Measurements from ENCODE around the gene PRPF8. TPM values are rescaled to one million over a fixed set of nuclear protein-coding genes. Genes with fewer than 3 reads are reported as not detected.

PRPF8 gene
- total and polyA plus RNA-seq, 2 of the 13 experiments (the other 11 are each of a cell fraction or from before 2014, with no cell fraction given), result 112 to 179 TPM

DNA sequence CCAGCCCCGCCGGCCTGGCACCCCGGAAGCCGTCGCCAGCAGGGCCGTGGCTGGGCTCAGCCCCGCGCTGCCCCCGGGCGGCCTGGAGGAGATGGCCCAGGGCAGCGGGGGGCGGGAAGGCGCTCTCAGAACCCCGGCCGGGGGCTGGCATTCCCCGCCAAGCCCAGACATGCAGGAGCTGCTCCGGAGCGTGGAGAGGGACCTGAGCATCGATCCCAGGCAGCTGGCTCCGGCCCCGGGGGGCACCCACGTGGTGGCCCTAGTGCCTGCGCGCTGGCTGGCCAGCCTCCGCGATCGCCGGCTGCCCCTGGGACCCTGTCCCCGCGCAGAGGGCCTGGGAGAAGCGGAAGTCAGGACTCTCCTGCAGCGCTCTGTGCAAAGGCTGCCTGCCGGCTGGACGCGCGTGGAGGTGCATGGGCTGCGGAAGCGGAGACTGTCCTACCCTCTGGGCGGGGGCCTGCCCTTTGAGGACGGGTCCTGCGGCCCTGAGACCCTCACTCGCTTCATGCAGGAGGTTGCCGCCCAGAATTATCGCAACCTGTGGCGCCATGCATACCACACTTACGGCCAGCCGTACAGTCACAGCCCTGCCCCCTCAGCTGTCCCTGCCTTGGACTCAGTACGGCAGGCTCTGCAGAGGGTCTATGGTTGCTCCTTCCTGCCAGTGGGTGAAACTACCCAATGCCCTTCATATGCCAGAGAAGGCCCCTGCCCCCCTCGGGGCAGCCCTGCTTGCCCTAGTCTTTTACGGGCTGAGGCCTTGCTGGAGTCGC is 40.4 kb upstream of the PRPF8 start (continued):
- TF ChIP-seq EED (CRISPR knock-in tag; IDR thresholded peaks at IDR 0.05), result peak; percentile 54; the same call in 1 of the 2 replicates
- no peak for TF ChIP-seq ISL2 (CRISPR knock-in tag; IDR thresholded peaks at IDR 0.05)
- TF ChIP-seq SIX4 (CRISPR knock-in tag; IDR thresholded peaks at IDR 0.05), result no peak
- no peak for TF ChIP-seq ZFYVE20 (CRISPR knock-in tag; IDR thresholded peaks at IDR 0.05; ENCODE audit: borderline replicate concordance, low read depth)
- TF ChIP-seq SPEN (CRISPR knock-in tag; IDR thresholded peaks at IDR 0.05; ENCODE audit: low read depth), result peak; percentile 16; the same call in 1 of the 2 replicates
- TF ChIP-seq NFIC (IDR thresholded peaks at IDR 0.05; ENCODE audit: low read length), result no peak
- no peak for TF ChIP-seq MTF1 (CRISPR knock-in tag; IDR thresholded peaks at IDR 0.05)
- no peak for TF ChIP-seq GATA4 (IDR thresholded peaks at IDR 0.05; ENCODE audit: borderline replicate concordance, low read depth)
- TF ChIP-seq, protein P1, sequence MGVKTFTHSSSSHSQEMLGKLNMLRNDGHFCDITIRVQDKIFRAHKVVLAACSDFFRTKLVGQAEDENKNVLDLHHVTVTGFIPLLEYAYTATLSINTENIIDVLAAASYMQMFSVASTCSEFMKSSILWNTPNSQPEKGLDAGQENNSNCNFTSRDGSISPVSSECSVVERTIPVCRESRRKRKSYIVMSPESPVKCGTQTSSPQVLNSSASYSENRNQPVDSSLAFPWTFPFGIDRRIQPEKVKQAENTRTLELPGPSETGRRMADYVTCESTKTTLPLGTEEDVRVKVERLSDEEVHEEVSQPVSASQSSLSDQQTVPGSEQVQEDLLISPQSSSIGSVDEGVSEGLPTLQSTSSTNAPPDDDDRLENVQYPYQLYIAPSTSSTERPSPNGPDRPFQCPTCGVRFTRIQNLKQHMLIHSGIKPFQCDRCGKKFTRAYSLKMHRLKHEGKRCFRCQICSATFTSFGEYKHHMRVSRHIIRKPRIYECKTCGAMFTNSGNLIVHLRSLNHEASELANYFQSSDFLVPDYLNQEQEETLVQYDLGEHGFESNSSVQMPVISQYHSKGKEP (CRISPR knock-in tag; IDR thresholded peaks at IDR 0.05), result no peak
- TF ChIP-seq, protein P2, sequence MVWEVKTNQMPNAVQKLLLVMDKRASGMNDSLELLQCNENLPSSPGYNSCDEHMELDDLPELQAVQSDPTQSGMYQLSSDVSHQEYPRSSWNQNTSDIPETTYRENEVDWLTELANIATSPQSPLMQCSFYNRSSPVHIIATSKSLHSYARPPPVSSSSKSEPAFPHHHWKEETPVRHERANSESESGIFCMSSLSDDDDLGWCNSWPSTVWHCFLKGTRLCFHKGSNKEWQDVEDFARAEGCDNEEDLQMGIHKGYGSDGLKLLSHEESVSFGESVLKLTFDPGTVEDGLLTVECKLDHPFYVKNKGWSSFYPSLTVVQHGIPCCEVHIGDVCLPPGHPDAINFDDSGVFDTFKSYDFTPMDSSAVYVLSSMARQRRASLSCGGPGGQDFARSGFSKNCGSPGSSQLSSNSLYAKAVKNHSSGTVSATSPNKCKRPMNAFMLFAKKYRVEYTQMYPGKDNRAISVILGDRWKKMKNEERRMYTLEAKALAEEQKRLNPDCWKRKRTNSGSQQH (CRISPR knock-in tag; IDR thresholded peaks at IDR 0.05; ENCODE audit: low read depth), result no peak
- no peak for TF ChIP-seq SP4 (CRISPR knock-in tag; IDR thresholded peaks at IDR 0.05)
- TF ChIP-seq JDP2 (CRISPR knock-in tag; IDR thresholded peaks at IDR 0.05; ENCODE audit: borderline replicate concordance), result no peak; the same call in 1 of the 2 replicates
- TF ChIP-seq ZNF317 (CRISPR knock-in tag; IDR thresholded peaks at IDR 0.05), result no peak
- 0 out of 2 replicates have a peak, but pooled peaks have one; percentile 18 for TF ChIP-seq KDM3A (CRISPR knock-in tag; IDR thresholded peaks at IDR 0.05; ENCODE audit: low read depth)
- TF ChIP-seq ELF1 (CRISPR knock-in tag; IDR thresholded peaks at IDR 0.05), result peak; percentile 61
- TF ChIP-seq ZNF205 (CRISPR knock-in tag; IDR thresholded peaks at IDR 0.05), result no peak
- no peak for TF ChIP-seq ZZZ3 (CRISPR knock-in tag; IDR thresholded peaks at IDR 0.05; ENCODE audit: borderline replicate concordance)
- no peak for TF ChIP-seq MIER2 (CRISPR knock-in tag; IDR thresholded peaks at IDR 0.05)
- TF ChIP-seq REXO4 (CRISPR knock-in tag; IDR thresholded peaks at IDR 0.05; ENCODE audit: borderline replicate concordance), result no peak
- no peak for TF ChIP-seq EP300 (IDR thresholded peaks at IDR 0.05; ENCODE audit: low read depth in 2 of 2, low read length in 2 of 2)
- no peak for TF ChIP-seq EP300 (CRISPR knock-in tag; IDR thresholded peaks at IDR 0.05; ENCODE audit: borderline replicate concordance)
- TF ChIP-seq HOXD1 (CRISPR knock-in tag; IDR thresholded peaks at IDR 0.05), result no peak
- no peak for TF ChIP-seq ASH2L (IDR thresholded peaks at IDR 0.05; ENCODE audit: insufficient read length, low read depth, low read length)
- TF ChIP-seq, protein P3, sequence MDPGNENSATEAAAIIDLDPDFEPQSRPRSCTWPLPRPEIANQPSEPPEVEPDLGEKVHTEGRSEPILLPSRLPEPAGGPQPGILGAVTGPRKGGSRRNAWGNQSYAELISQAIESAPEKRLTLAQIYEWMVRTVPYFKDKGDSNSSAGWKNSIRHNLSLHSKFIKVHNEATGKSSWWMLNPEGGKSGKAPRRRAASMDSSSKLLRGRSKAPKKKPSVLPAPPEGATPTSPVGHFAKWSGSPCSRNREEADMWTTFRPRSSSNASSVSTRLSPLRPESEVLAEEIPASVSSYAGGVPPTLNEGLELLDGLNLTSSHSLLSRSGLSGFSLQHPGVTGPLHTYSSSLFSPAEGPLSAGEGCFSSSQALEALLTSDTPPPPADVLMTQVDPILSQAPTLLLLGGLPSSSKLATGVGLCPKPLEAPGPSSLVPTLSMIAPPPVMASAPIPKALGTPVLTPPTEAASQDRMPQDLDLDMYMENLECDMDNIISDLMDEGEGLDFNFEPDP (CRISPR knock-in tag; conservative IDR thresholded peaks at IDR 0.05), result no peak
- no peak for TF ChIP-seq HMG20B (CRISPR knock-in tag; conservative IDR thresholded peaks at IDR 0.05)
- no peak for TF ChIP-seq MIER3 (CRISPR knock-in tag; IDR thresholded peaks at IDR 0.05; ENCODE audit: borderline replicate concordance)
- TF ChIP-seq PHF8 (CRISPR knock-in tag; IDR thresholded peaks at IDR 0.05), result peak; percentile 33
- TF ChIP-seq MAF1 (CRISPR knock-in tag; IDR thresholded peaks at IDR 0.05; ENCODE audit: borderline replicate concordance), result no peak
- TF ChIP-seq RAD51 (IDR thresholded peaks at IDR 0.05; ENCODE audit: borderline replicate concordance), result no peak
